Left ventricle myocardium inferior (tissue), 1 donor: ENCODE results near the gene YBX2. TPM values are rescaled to one million over a fixed set of nuclear protein-coding genes. Genes with fewer than 3 reads are reported as not detected.

Source experiments
- DNase-seq: peaks from one replicate; pipeline ENCODE4 v3.0.0-alpha.2; 2020
- H3K27ac ChIP-seq: fragments of 200-600 bp; replicated peaks from 2 replicates; pipeline ENCODE4 v1.8.0; 2021
- H3K27me3 ChIP-seq: fragments of 200-600 bp; 2 replicates; pipeline ENCODE4 v1.8.0; 2021; ENCODE audit warnings: low read depth
- H3K36me3 ChIP-seq: fragments of 200-600 bp; 2 replicates; pipeline ENCODE4 v1.8.0; 2021
- H3K4me1 ChIP-seq: fragments of 200-600 bp; 2 replicates; pipeline ENCODE4 v1.8.0; 2021
- H3K4me3 ChIP-seq: fragments of 200-600 bp; 2 replicates; pipeline ENCODE4 v1.8.0; 2021; ENCODE audit warnings: mild to moderate bottlenecking, moderate library complexity
- H3K9me3 ChIP-seq: fragments of 200-600 bp; replicated peaks from 2 replicates; pipeline ENCODE4 v1.8.0; 2021
- CTCF ChIP-seq: fragments of 200-600 bp; IDR thresholded peaks from 2 replicates; pipeline ENCODE4 v1.8.0; 2021; ENCODE audit warnings: antibody characterized with exemption, mild to moderate bottlenecking, borderline replicate concordance
- intact Hi-C: fragments of 100-400 bp; cut with micrococcal nuclease; formaldehyde crosslinking; loops from one replicate; pipeline ENCODE4 v1.11.0; 2022
- total RNA-seq: library from RNA; stranded (reverse); fragmentation: NEBNext Ultra II Directional; extraction: Animal tissue kit (Norgen Biotek cat#: 25700); gene quantifications from one replicate; pipeline ENCODE4 v1.2.1, GENCODE V29; 2021
- donor health status: DM: no; HTN: yes; CAD: no; lungs with severe emphysema.

Gene YBX2
- total RNA-seq, 1 donor from 2014 or later = 0.77 TPM

DNA sequence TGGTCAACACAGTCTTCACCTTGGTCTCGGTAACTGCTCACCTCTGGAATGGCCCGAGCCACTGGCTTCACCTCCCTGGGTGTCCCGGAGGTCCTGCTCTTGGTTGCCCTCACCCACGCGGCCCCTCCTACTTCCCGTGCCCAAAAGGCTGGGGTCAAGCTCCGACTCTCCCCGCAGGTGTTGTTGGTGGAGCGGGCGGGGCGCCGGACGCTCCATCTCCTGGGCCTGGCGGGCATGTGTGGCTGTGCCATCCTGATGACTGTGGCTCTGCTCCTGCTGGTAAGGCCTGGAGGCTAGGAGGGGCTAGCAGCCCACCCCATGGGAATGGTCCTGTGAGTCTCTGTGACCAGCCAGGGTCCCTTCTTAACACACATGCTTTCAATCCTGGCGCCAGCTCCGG is 9.5 kb downstream of the YBX2 start:
- no peaks in the 10 kb centered on the region for H3K9me3 ChIP-seq
- DNase-seq = no peak
- intact Hi-C loops = no loop called here
- no peak for TF ChIP-seq CTCF
- peaks cover 56% of the 10 kb centered on the region for H3K27me3 ChIP-seq
- peak overlapping the region; percentile 95 for H3K27ac ChIP-seq
- peaks cover 71% of the 10 kb centered on the region for H3K4me1 ChIP-seq
- H3K36me3 ChIP-seq = peaks cover 34% of the 10 kb centered on the region
- no peak overlapping the region for H3K4me3 ChIP-seq

- H3K4me3 ChIP-seq = peak overlapping the region; percentile 76
- TF ChIP-seq CTCF = no peak
- H3K36me3 ChIP-seq = peaks cover 34% of the 10 kb centered on the region
- peaks cover 49% of the 10 kb centered on the region for H3K27me3 ChIP-seq
- peak overlapping the region; percentile 95 for H3K27ac ChIP-seq
- peaks cover 68% of the 10 kb centered on the region for H3K4me1 ChIP-seq
- intact Hi-C loops = no loop called here
- DNase-seq = no peak
- no peaks in the 10 kb centered on the region for H3K9me3 ChIP-seq
Measured at GRCh38 chr17:7283471-7284216, 10.8 kb downstream of the YBX2 start.

DNA sequence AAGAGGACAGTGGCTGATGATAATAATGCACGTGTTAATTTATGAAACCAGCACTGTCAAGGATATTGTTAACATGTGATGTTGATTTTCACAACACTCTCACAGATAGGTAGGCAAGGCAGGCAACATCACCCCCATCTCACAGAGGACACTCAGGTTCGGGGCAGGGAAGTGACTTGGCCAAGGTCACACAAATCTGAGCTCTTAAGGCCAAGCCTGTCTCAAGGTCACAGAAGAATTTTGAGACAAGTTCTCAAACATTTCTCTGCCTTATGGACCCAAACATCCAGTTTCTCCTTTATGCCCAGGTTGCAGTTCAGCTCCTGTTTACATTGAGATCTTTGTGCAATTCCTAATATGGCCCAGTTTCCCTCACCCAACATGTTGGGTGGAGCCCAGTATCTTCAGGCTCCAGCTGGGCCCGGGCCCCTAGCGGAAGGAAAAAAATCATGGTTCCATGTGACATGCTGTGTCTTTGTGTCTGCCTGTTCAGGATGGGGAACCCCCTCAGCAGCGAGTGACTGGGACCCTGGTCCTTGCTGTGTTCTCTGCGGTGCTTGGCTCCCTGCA is 11.6 kb downstream of the YBX2 start:
- peaks cover 34% of the 10 kb centered on the region for H3K36me3 ChIP-seq
- H3K4me1 ChIP-seq = peaks cover 63% of the 10 kb centered on the region
- peak overlapping the region; percentile 95 for H3K27ac ChIP-seq
- peak; percentile 23 for TF ChIP-seq CTCF
- intact Hi-C loops = no loop called here
- H3K9me3 ChIP-seq = no peaks in the 10 kb centered on the region
- H3K4me3 ChIP-seq = peak overlapping the region; percentile 76
- DNase-seq = no peak
- H3K27me3 ChIP-seq = peaks cover 47% of the 10 kb centered on the region

- intact Hi-C loops = no loop called here
- Histone ChIP-seq H3K9me3 (no peaks in the 10 kb centered on the region), H3K4me3 (peak overlapping the region; percentile 76), H3K4me1 (peaks cover 61% of the 10 kb centered on the region), H3K36me3 (peaks cover 34% of the 10 kb centered on the region), H3K27me3 (peaks cover 40% of the 10 kb centered on the region), H3K27ac (peak overlapping the region; percentile 95)
- TF ChIP-seq CTCF = no peak
- DNase-seq = peak; percentile 87
Measured at GRCh38 chr17:7281953-7282751, 12.3 kb downstream of the YBX2 start.

- no peak for TF ChIP-seq CTCF
- intact Hi-C loops = no loop called here
- Histone ChIP-seq H3K36me3 (peaks cover 29% of the 10 kb centered on the region), H3K4me1 (peaks cover 61% of the 10 kb centered on the region), H3K4me3 (peak within 1 kb of the TSS; percentile 76), H3K9me3 (no peaks in the 10 kb centered on the region), H3K27ac (peak within 1 kb of the TSS; percentile 95), H3K27me3 (peaks cover 38% of the 10 kb centered on the region)
- peak; percentile 94 for DNase-seq
Measured at GRCh38 chr17:7281074-7281952, 13.1 kb downstream of the YBX2 start, which contains the start of gene SLC2A4. SLC2A4 (plus strand) TSS chr17:7281718; CDS start chr17:7281935, 217 bp downstream.
